ENCODE data around the gene FGF12.

The FGF12 gene

DNA sequence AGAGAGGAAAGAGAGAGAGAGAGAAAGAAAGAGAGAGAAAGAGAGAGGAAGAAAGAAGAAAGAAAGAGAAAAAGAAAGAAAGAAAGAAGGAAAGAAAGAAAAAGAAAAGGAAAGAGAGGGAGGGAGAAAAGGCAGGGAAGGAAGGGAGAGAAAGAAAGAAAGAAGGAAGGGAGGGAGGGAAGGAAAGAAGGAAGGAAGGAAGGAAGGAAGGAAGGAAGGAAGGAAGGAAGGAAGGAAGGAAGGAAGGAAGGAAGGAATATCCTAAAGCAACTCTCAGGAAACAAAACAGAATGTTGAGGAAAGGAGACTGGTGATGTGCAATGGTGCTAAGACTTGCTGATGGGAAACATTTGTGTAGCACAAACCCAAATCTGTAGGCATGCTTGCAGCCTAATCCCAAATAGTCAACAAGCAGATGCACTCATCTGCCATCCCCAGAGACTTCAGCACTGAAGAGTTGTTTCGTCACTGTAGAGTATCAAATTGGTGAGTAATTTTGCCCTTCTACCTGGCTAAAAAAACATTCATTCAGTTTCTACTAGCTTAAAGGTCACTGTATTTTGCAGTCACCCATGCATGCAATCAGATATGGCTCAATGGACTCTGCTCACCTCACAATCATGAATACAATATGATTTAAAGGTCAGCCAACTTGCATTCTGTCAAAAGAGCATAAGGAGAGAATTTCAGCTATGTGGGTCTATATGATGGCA is 480.3 kb downstream of the FGF12 start:
- DNase-seq: peak; percentile 9

DNA sequence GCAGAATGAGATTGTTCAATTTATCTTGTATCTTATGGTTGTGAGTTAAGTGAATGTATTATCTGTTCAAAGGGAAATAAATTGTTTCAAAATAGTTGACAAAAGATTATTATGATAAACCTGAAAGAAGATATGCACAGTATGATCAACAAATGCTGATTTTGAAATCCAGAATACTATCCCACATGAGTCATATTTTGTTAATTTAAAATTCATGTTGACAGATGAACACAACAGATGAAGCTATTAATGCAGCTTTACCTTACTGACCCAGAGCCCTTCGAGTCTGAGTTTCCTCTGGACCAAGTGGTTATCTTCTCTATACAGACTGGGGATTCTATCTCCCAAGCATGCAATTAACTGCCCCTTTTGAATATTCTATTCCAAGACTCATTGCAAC is 482.8 kb downstream of the FGF12 start:
- DNase-seq: no peak

DNA sequence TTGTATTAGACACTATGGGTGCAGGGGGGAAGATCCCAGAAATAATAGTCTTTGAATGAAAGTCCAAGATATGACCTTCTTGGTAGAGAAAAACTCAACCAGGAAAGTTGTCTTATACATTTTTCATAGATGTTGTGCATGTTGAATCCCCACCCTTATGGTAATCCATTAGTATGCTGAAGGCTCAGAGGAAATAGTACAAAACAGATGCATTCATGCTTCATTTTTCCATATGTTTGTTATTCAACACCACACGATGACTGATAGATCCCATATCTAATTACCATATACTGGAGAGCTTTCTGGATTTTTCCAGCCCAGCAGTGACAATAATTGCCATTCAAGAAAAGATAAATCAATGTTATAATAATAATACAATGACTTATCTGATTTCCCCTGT is 487.4 kb downstream of the FGF12 start:
- DNase-seq: peak; percentile 2

DNA sequence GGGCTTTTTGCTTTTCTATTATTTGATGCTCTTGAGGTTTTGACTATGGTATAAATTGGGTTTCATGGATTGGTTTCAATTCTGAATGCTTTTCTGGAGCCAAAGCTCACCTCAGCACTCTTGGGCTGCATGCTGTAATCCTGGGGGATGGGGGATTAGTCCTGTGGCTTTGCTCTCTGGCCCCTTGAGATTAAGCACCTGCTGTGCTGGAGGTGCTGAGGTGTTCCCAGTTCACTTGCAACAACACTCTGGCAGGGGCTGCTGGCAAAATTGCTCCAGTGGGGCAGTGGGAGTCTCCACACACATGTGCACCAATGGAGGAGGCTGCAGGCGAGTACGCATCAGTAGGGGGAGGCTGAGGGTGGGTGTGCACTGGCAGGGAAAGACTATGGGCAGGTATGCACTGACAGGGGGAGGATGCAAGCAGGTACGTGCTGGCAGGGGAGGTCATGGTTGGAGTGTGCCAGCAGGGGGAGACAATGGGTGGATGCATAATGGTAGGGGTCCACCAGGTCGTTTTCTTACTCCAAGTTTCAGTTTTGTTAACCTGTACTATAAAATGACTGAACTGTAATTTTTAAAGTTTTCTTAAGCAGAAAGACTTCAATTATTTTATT is 489.2 kb downstream of the FGF12 start:
- DNase-seq: no peak

DNA sequence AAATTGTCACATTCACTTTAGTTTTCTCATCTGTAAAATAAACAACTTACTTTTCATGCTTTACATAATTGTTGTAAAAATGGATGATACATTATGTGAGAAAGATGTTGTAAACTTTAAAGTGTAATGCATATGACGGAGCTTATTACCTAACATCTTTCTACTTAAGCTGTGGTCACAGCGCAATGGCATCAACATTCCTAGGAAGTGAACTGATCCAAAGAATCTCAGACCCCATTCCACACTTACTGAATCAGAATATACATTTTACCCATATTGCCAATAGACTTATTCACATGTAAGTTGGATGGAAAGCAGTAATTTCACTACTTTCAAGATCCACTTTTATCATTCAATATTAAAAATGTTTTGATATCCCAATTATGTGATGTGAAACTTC is 497.5 kb downstream of the FGF12 start:
- DNase-seq: no peak

DNA sequence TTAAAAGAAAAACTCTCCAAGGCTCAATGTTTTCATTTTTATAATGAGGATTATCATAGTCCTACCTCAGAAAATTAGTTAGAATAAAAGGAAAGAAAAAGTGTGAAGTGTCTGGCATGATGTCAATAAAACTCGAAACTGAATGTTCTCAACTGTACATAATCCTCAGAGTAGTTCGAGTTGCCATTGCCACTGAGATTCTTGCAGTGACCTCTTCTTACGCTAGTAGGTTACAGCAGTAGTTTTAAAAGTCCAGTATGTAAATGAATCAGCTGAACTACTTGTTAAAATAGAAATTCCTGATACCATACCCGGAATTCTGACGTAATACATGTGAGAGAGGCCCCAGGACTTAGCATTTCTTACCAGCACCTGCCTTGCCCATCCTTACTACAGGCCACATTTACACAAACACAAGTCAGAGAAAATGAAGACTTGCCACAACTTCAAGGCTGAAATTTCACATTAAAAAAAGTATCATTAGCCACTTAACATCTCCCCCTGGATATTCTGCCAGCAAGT is 502.6 kb downstream of the FGF12 start:
- DNase-seq: no peak

DNA sequence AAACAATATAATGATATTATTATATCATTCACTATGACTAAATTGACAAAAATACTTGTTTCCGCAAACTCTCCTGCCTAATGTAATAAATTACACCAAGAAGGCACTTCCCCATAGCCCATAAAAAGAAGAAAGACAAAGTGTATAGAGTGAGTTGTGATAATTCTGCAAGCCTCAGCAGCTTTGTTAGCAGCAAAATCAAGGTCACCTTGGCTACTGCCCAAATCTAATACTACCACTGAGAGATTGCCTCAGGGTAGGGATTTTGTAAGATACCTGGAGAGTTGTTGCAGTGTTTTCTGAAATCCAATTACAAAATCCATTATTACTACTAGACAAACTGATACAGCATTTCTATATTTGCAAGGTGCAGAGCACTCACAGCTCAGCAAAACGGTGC is 503.5 kb downstream of the FGF12 start:
- no peak for DNase-seq

DNA sequence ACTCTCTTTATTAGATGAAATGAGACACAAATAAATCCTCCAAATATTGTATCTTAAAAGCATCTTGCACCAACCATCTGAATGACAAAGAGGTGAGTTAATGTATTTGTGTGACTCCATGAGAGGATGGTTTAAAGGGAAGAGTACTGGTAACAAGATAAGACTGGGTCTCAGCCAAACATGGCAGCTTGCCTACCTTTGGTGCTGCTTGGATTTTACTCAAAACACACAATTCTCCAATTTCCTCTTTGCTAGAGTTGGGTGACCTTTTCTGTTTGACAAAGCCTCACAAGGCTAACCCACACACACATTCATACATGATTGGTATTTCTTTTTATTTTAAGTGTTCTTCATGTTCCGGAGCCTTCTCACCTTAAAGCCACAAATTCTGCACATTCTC is 506.4 kb downstream of the FGF12 start:
- DNase-seq: no peak

DNA sequence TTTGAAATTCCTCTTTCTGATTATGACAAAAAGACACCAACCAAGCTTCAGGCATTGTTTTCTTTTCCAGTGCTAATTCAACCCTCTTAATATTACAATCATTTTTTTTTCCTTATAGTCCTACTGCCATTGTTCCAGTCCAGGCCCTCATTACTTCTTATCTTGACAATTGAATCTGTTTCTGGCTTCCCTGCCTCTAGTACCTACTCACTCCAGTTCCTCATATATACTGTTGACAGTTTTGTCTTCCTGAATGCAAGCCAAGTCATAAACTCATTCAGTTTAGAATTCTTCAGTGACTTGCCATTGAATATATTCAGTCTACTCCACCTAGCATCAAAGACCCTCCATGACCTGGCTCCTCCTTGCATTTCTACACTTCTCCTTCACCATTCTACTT is 507.4 kb downstream of the FGF12 start:
- DNase-seq: no peak

DNA sequence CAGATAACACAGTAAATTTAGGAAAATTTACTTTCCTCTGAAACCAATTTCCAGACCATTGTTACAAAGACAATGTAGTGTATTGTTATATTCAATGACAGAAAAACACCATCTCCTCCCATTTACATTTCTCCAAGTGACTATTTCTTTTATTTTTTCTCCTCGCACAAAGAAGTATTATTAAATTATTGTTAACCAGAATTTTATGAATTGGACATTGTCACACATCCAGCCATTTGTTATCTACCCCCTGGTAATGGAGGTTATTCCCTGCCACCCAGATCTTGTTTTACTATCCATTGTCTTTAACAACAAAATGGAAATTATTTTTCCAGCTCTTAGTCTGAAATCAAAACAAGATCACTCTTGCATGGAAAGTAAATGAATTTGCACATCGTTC is 511.3 kb downstream of the FGF12 start:
- DNase-seq: no peak

DNA sequence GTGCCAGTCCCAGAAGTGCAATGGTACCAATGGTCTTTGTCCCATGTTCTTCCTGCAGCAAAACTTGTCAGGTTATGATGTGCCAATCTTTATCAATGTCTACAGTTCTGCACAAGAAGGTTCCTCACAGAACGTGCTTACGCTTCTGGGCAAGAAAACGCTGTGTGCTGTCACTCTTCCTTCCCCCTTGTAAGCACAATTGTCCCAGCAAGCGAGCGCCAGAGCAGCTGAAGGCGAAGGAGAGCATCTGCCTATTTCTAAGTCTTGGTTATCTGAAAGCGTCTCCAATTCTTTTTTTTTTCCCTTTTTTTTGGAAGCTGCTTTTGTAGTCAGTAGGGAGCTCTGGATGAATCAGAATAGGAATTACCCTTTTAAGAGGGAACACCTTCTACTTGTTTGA is 514.4 kb downstream of the FGF12 start:
- DNase-seq: no peak

DNA sequence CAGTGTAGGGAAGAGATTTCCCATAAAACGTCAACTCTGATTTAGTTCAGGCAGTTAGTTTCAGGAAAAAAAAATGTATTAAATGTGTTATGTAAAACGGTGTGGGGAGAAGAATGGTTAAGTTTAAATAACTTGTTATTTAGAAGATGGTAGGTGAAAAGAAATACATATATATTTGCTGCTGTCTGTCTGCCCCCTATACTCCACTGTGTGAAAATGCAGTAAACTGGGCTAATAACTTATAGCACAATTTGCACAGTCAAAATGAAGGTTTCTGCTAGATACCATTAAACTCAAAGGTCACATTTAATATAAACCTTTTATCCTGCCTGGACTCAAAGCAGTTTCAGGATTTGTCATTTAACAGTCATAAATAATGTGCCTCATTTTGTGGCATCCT is 515.0 kb downstream of the FGF12 start:
- no peak for DNase-seq

DNA sequence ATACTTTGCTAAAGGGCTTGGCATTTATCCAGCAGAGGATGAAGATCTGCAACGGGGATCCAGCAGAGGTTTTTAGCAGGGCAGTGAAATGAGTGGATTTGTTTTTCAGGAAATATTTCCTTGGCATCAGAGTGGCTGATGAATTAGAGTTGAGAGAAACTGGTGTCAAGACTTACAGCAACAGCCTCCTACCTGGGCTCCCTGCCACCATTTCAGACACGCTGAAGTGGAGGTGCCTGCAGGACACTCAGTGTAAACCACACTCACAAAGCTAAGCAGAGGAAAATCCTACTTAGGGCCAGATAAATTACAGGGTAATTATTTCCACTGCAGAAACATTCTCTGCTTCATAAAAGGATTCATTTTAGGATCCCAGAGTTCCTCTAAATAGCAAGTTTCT is 519.7 kb downstream of the FGF12 start:
- DNase-seq: no peak

DNA sequence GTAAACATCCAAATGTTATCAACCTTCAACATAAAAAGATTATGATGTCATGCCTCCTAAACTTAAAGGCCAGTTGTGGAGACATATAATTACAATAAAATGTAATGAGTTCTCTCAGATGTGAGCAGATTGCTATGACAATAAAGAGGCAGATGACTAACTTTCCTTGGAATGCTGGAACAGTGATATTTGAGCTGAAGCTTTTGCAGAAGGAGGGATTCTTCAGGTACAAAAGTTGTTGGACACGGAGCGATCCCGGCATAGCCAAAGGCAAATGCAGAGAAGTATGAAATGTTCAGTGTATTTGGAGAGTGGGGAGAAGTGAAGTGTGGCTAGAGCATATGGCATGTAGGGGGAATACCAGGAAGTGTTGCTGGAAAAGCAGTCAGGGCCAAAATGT is 520.1 kb downstream of the FGF12 start:
- DNase-seq: no peak

DNA sequence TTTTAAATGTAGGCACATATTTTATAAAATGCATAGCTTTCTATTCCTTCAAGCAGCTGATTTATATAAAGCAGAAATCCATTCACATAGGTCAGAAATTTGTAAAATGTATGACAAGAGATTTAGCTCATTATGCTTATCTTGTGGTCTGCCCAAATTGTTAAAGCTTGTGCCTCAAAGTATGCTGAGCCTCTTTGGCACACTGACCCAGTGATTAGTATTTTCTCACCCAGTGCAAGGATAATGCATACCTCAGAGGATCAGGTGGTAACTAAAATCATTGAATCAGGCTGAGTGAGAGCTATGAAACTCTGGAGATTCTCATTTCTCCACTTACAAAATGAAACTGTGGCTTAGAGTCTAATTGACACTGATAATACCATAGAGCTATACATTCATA is 533.3 kb downstream of the FGF12 start:
- DNase-seq: no peak

DNA sequence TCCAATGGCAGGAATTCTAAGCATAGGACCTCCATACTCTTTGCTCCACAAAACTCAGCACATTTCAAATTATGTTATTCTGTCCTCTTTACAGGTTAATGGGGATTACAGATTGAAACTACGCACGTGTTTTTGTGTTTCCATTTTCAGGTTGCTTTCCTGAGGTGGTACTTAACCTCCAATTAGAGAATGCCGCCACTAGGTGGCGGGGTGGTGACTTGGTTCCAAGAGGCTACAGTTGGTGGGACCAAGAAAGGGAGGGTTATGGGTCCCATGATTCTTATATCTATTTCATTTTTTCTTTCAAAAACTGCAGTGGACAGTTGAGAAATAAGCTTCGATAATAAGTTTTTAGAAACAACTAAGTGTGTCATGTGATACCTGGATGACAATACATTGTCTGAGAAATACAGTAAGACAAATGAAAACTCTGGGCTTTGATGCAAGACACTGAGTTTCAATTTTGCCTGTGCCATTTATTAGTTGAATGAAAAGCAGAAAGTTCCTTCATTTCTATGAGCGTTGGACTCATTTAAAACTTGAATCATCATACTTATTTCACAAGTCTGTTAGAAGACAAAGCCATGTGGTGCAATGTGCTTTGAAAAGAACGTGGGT is 539.0 kb downstream of the FGF12 start:
- DNase-seq: peak; percentile 63

DNA sequence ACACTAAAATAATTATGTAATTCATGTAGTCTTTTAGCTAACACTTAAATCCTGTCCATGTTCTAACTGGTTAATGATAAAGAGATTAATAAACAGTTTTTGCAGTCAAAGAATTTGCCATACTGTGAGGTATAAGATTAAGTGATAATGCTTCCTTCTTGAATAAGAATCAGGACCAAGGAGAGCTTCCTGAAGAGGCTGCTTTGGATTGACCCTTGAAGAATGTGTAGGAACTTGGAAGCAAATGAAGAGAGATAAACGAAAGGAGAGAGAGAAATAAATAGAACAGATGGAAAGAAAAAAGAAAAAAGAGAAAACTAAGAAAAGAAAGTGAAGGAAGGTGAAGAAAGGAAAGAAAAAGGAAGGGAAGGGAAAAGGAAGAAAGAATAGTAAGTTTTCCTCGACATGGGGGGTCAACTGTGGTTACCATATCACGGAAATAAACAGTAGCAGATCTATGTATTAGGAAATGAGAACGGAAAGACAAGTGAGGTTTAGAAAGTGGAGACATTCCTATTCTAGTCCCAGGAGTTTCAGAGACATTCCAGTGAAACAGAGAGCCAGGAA is 539.8 kb downstream of the FGF12 start:
- DNase-seq: no peak

DNA sequence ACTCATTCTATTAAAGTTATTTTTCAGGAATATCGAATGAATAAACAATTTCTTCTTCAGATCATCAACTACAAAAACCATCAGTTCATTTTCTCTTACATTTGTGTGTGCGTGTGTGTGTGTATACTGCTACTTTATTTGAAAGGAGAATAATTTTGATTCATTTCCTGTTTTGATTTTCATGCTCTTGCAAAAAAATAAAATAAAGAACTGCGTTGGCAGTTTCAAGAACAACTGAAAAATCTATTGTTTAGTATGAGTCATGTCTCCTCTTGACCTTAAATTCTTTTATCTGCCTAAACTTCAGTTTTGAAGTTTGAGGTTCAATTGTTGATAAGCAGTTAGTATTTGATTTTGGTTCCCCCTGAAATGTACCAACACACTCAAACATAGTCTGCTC is 540.8 kb downstream of the FGF12 start:
- DNase-seq: no peak

DNA sequence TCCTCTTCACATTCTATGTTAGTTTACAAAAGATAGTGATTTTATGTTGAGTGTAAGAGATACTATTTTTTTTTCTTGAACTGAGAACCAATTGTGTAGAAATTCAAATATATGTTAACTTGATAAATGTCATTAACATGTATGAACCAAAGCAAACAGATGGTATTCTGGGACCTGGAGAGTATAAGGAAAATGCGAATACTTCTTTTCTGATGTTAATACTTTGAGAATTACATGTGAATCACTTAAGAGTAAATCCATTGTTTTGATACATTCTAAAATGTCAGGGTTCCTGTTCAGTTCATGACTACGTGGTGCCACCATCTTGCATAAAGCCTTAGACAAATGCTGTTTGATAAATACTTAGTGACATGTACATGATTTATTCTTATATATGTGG is 541.3 kb downstream of the FGF12 start:
- DNase-seq: no peak

DNA sequence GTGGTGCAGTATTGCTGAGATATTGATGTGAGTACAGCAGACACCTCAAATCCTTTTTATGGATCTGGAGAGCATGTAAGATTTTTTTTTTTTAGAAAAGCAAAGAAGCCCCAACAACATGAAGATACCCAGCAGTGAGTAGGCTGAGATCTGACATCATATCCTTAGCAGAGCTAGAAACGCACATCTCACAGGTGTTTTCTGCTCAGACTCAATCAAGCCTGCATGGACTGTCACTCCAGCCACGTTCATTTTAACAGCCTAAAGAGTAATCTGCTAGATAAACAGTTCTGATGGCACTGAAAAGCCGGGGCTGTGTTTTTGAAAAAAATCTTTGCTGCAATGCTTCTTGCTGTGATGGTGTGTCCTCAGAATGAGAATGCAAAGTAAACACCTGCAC is 544.2 kb downstream of the FGF12 start:
- DNase-seq: no peak

DNA sequence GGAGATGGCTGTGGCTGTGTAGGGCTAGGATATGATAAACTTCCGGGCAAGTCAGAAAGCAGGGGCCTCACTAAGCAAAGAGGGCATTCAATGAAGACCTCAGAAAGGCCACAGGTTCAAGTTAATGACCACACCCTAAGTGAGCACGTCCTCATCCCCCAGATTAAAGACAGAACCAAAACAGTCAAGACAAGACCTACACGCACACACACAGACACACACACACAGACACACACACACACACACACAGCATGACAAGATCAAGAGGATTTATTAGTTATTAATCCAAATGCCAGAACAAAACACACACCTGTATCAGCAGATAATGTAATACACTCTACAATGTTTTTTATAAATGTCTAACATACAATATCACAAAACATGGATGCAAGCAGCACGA is 546.2 kb downstream of the FGF12 start:
- DNase-seq: no peak

DNA sequence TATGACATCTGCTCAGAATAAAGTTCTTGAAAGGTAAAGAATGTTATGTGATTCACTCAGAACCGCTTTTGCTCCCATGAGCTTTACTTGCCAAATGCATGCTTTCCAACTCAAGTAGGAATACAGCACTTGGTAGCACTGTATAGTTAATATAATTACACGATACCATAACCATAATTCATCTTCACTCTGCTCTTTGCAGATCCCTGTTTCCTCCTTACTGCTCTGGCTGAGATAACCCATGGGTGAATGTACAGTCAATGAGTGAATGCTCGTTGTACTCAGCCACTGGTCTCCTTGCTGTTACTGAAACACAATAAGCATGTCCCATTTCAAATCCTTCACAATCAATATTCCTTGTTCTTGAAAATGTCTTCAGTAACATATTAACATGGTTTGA is 550.0 kb downstream of the FGF12 start:
- no peak for DNase-seq

DNA sequence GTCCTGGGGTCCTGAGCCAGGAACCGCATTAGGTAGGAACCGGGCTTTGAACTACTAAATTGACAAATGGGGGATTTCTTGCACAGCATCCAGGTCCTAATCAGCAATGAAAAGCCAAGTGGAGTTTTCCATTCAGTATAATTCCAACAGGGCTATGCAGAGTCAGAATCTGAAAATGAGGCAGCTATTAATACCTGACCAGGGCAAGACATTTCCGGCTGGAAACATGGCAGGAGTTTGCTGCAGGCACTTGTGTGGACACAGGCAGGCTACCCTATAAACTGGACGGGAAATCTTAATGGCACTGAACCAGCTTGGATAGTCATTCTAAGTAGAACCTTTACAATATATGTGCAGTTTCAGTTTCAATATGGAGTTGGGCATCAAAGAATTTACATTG is 553.1 kb downstream of the FGF12 start:
- DNase-seq: no peak

DNA sequence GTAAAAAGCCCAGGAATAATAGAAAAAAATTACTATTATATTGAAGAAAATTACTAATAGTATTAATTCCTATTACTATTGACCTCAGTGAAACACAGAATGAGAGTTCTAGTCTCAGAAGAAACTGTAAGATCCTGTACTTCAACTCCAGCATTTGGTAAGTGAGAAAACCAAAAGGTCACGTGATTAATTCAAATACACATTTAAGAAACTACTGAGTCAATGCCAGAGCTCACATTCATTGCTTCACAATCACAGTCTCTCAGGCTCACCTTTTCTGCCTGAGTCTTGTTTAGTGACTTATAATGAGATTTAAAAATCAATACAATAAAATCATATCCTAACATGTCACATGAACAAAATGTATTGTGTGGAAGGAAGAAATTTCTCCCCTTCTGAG is 556.1 kb downstream of the FGF12 start:
- no peak for DNase-seq
